Measurements from ENCODE around the gene DYNLT1. TPM values are rescaled to one million over a fixed set of nuclear protein-coding genes. Genes with fewer than 3 reads are reported as not detected.
"Not testable (repeated sequence)": the region's sequence is repeated elsewhere in the genome, so short reads cannot be mapped to it uniquely, and the experiment has no call there.

The DYNLT1 gene
- total RNA-seq, 6 donors from 2014 or later, result 49.2 to 119 (median 100) TPM

DNA sequence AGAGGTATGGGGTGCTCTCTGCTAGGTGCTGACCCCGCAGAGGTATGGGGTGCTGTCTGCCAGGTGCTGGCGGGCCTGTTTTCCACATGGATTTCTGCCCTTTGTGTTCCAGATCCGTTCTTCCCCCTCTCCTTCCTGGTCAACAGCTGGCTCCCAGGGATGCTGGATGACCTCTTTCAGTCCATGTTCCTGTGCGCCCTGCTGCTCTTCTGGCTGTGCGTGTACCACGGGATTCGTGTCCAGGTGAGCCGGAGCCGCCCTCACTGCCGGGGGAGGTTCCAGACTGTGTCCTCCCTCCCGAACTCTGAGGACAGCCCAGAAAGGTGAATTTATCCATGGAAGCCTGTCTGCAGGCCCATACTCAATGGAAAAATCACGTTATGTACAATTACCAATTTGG is 36.3 kb downstream of the DYNLT1 start:
- peaks cover 0 to 11% (median 4%) of the 10 kb centered on the region in 4 donors for H3K4me1 ChIP-seq
- 94 to 97% methylated on average over 7 to 11 of the region's 12 CpGs for WGBS, 2 donors
- DNase-seq, result no peak
- H3K9me3 ChIP-seq, result no peaks in the 10 kb centered on the region
- no peak overlapping the region for H3K4me3 ChIP-seq
- peaks cover 7 to 72% (median 59%) of the 10 kb centered on the region in 4 donors for H3K36me3 ChIP-seq
- H3K27me3 ChIP-seq, result no peaks in the 10 kb centered on the region
- TF ChIP-seq, protein P1, sequence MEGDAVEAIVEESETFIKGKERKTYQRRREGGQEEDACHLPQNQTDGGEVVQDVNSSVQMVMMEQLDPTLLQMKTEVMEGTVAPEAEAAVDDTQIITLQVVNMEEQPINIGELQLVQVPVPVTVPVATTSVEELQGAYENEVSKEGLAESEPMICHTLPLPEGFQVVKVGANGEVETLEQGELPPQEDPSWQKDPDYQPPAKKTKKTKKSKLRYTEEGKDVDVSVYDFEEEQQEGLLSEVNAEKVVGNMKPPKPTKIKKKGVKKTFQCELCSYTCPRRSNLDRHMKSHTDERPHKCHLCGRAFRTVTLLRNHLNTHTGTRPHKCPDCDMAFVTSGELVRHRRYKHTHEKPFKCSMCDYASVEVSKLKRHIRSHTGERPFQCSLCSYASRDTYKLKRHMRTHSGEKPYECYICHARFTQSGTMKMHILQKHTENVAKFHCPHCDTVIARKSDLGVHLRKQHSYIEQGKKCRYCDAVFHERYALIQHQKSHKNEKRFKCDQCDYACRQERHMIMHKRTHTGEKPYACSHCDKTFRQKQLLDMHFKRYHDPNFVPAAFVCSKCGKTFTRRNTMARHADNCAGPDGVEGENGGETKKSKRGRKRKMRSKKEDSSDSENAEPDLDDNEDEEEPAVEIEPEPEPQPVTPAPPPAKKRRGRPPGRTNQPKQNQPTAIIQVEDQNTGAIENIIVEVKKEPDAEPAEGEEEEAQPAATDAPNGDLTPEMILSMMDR (IDR thresholded peaks at IDR 0.05), result no peak
- TF ChIP-seq POLR2AphosphoS5 (IDR thresholded peaks at IDR 0.05) (no peak), POLR2A (IDR thresholded peaks at IDR 0.05) (no peak), EP300 (IDR thresholded peaks at IDR 0.05) (no peak)
- H3K27ac ChIP-seq, result no peak overlapping the region
- ATAC-seq (ENCODE audit: low FRiP score in 2 of 2), result no peak

DNA sequence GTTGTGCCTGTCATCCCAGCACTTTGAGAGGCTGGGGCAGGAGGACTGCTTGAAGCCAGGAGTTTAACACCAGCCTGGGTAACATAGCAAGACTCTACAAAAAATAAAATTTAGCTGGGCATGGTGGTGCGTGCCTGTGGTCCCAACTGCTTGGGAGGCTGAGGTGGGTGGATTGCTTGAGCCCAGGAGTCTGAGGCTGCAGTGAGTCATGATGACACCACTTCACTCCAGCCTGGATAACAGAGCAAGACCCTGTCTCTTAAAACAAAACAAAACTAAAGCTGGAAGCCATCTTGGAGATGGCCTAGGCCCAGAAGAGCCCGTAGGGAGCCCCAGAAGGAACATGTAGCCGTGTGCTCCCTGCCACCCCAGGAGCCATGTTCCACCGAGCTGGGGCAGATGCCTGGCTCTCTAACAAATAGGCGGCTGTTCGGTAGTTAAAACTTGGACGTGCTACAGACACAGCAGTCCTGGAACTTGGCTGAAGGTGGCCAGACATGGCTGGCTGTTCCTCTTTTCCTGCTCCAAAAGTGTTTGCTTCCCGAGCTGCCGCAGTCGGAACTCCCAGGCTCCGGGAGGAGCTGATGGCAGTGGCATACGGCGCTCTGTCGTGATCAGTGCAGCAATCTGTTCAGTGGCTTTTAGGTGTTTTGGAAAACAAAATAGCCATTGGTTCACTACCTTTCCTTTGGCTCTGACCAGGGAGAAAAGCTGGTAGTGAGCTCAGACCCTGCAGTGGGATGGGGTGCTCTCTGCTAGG is 37.0 kb downstream of the DYNLT1 start:
- Histone ChIP-seq H3K27me3 (no peaks in the 10 kb centered on the region), H3K9me3 (no peaks in the 10 kb centered on the region), H3K4me1 (peaks cover 0 to 11% (median 4%) of the 10 kb centered on the region in 4 donors), H3K27ac (no peak overlapping the region), H3K36me3 (peaks cover 7 to 70% (median 59%) of the 10 kb centered on the region in 4 donors), H3K4me3 (no peak overlapping the region)
- TF ChIP-seq EP300 (IDR thresholded peaks at IDR 0.05), result no peak
- no peak for TF ChIP-seq POLR2A (IDR thresholded peaks at IDR 0.05)
- no peak for TF ChIP-seq POLR2AphosphoS5 (IDR thresholded peaks at IDR 0.05)
- TF ChIP-seq, protein P1 (IDR thresholded peaks at IDR 0.05), result no peak
- DNase-seq (no peak), ATAC-seq (ENCODE audit: low FRiP score in 2 of 2) (no peak)
- 94 to 95% methylated on average over 4 to 14 of the region's 14 CpGs for WGBS, 2 donors

DNA sequence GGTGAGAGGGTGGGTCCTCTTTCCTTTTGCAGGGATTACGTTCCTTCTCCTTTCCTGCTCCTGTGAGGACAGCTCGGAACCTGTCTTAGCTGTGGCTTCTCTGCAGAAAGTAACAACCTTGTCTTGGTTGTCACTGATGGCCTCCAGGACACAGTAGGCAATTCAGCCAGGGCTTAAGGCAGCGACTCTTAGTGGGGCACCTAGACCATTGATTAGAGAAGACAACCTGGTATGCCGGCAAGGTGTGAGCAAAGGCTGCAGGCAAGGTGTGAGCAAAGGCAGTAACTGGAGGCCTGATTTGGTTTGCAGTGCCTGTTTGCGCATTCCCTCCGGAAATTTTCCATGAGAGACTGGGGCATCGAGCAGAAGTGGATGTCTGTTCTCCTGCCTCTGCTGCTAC is 37.6 kb downstream of the DYNLT1 start:
- no peak overlapping the region for H3K4me3 ChIP-seq

DNA sequence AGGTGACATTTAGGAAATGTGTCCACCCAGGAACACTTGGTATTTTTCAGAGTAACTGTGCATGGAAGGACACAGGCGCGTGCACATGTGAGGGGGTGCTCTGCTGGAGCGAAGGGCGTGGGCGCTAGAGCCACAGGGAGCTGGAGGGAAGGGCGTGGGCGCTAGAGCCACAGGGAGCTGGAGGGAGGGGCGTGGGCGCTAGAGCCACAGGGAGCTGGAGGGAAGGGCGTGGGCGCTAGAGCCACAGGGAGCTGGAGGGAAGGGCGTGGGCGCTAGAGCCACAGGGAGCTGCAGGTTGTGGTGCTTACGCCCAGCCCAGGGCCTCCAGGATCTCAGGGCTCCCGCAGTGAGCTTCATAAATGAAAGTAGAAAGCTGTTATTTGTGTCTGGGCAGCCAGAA is 38.5 kb downstream of the DYNLT1 start:
- peaks cover 7 to 61% (median 53%) of the 10 kb centered on the region in 4 donors for H3K36me3 ChIP-seq
- ATAC-seq (ENCODE audit: low FRiP score in 2 of 2); H3K4me1 ChIP-seq; H3K27ac ChIP-seq; H3K9me3 ChIP-seq; H3K27me3 ChIP-seq; DNase-seq; H3K4me3 ChIP-seq: not testable (repeated sequence)
- WGBS, 2 donors, result 94 to 97% methylated on average over 15 of the region's 15 CpGs

More for the DNA sequence above, 37.6 kb downstream of the DYNLT1 start:
- DNase-seq (no peak), ATAC-seq (ENCODE audit: low FRiP score in 2 of 2) (no peak)
- Histone ChIP-seq H3K4me1 (peaks cover 0 to 10% (median 4%) of the 10 kb centered on the region in 4 donors), H3K27me3 (no peaks in the 10 kb centered on the region), H3K36me3 (peaks cover 7 to 63% (median 58%) of the 10 kb centered on the region in 4 donors), H3K27ac (no peak overlapping the region), H3K9me3 (no peaks in the 10 kb centered on the region)
- WGBS, 2 donors, result 92 to 95% methylated on average over 6 to 7 of the region's 7 CpGs
- TF ChIP-seq POLR2A (IDR thresholded peaks at IDR 0.05) (no peak), EP300 (IDR thresholded peaks at IDR 0.05) (no peak), POLR2AphosphoS5 (IDR thresholded peaks at IDR 0.05) (no peak)
- TF ChIP-seq, protein P1 (IDR thresholded peaks at IDR 0.05), result no peak

DNA sequence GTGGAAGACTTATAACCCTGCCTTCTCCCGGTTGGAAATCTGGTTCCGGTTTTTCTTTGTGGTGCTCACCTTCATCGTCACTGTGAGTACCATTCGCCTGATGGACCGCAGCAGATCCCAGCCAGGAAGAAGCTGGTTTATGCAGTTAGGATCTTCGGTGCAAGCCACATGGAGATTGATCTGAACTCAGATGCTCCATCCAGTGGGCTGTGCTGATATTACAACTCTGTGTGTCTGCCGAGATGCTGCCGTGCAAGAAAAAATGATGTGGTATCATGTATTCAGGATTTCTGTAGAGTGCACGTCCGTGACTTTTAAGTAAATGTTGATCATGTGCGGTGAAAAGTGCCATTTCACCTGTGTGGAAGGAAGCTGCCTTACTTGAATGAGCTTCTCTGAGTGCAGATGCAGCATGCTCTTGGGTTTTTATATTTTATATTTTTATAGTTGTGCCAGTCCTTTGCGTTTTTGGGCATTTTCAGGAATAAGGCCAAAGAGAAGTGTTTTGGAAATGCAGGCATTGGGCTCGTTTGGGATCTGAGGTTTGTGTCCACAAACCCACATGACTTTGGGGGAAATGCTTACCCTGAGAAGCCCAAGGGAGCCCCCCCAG is 39.2 kb downstream of the DYNLT1 start:
- TF ChIP-seq POLR2AphosphoS5 (IDR thresholded peaks at IDR 0.05), result no peak
- TF ChIP-seq, protein P1 (IDR thresholded peaks at IDR 0.05), result peak; percentile 44 to 77 (median 70)
- no peak for TF ChIP-seq EP300 (IDR thresholded peaks at IDR 0.05)
- no peak for TF ChIP-seq POLR2A (IDR thresholded peaks at IDR 0.05)
- Histone ChIP-seq H3K9me3 (no peaks in the 10 kb centered on the region), H3K4me1 (no peaks in the 10 kb centered on the region), H3K4me3 (no peak overlapping the region), H3K27ac (no peak overlapping the region), H3K27me3 (no peaks in the 10 kb centered on the region), H3K36me3 (peaks cover 7 to 59% (median 47%) of the 10 kb centered on the region in 4 donors)
- ATAC-seq (ENCODE audit: low FRiP score in 2 of 2), result peak; percentile 49 to 85
- WGBS, 2 donors, result 48 to 50% methylated on average over 13 of the region's 13 CpGs
- peak in 1 of 2 donors; percentile 46 for DNase-seq

All from upper lobe of left lung (tissue), 6 donors.